ENCODE results near the gene GCNT1. TPM values are rescaled to one million over a fixed set of nuclear protein-coding genes. Genes with fewer than 3 reads are reported as not detected.
"Not testable (repeated sequence)": the region's sequence is repeated elsewhere in the genome, so short reads cannot be mapped to it uniquely, and the experiment has no call there.

Gene GCNT1
- total RNA-seq, 2 experiments from 2014 or later, result 3.5 to 4.9 TPM

DNA sequence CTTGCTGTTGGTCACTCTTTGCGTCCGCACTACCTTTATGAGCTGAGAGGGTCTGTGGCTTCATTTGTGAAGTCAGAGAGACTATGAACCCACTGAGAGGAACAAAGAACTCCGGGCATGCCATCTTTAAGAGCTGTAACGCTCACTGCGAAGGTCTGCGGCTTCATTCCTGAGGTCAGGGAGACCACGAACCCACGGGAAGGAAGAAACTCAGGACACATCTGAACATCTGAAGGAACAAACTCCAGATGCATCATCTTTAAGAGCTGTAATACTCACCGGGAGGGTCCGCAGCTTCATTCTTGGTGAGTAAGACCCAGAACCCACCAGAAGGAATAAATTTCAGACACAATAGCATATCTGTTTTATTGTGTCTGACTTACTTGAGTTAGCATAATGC, 19.2 kb downstream of the GCNT1 start:
- H3K4me3 Mint-ChIP-seq, result no peak overlapping the region
- TF ChIP-seq CTCF (IDR thresholded peaks at IDR 0.05), result no peak
- ATAC-seq (no peak), DNase-seq (no peak)
- H3K9me3 Mint-ChIP-seq, result peaks cover 10% of the 10 kb centered on the region
- intact Hi-C loops (cut with micrococcal nuclease), result no loop called here
- no peaks in the 10 kb centered on the region for H3K4me1 Mint-ChIP-seq (ENCODE audit: low read depth)
- H3K27ac Mint-ChIP-seq, result no peak overlapping the region
- peaks cover 8% of the 10 kb centered on the region for H3K36me3 Mint-ChIP-seq (ENCODE audit: low read depth)
- POLR2A ChIA-PET, result no interaction called here
- no peaks in the 10 kb centered on the region for H3K27me3 Mint-ChIP-seq
- CTCF ChIA-PET, result no interaction called here

DNA sequence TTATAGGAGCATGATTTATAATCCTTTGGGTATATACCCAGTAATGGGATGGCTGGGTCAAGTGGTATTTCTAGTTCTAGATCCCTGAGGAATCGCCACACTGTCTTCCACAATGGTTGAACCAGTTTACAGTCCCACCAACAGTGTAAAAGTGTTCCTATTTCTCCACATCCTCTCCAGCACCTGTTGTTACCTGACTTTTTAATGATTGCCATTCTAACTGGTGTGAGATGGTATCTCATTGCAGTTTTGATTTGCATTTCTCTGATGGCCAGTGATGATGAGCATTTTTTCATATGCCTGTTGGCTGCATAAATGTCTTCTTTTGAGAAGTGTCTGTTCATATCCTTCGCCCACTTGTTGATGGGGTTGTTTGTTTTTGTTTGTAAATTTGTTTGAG, 20.4 kb downstream of the GCNT1 start:
- POLR2A ChIA-PET; H3K4me3 Mint-ChIP-seq; intact Hi-C loops (cut with micrococcal nuclease); H3K36me3 Mint-ChIP-seq (ENCODE audit: low read depth); H3K9me3 Mint-ChIP-seq; DNase-seq; H3K4me1 Mint-ChIP-seq (ENCODE audit: low read depth); CTCF ChIA-PET; H3K27ac Mint-ChIP-seq; H3K27me3 Mint-ChIP-seq; ATAC-seq: not testable (repeated sequence)

DNA sequence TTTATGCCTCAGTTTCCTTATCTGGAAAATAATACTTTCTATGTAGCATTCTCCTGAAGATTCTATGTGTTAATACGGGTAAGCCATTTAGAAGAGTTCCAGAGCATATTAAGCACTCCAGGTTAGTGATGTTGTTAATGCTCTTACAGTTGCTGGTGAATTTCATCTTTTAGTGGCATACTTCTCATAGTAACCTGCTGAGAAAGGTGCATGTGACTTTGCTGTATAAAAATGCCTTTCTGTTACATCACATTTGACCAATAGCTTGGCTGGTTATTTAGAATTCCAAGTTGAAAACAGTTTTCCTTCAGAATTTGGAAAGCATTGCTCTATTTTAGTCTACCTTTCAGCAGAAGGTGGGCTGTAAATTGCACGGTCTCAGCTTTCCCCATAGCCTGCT, 27.2 kb downstream of the GCNT1 start:
- ChIA-PET POLR2A (no interaction called here), CTCF (no interaction called here)
- no peak for TF ChIP-seq CTCF (IDR thresholded peaks at IDR 0.05)
- peaks cover 2% of the 10 kb centered on the region for H3K36me3 Mint-ChIP-seq (ENCODE audit: low read depth)
- H3K27ac Mint-ChIP-seq, result no peak overlapping the region
- H3K27me3 Mint-ChIP-seq, result no peaks in the 10 kb centered on the region
- intact Hi-C loops (cut with micrococcal nuclease), result no loop called here
- no peak for DNase-seq
- peaks cover 5% of the 10 kb centered on the region for H3K9me3 Mint-ChIP-seq
- peaks cover 3% of the 10 kb centered on the region for H3K4me1 Mint-ChIP-seq (ENCODE audit: low read depth)
- no peak overlapping the region for H3K4me3 Mint-ChIP-seq
- ATAC-seq, result no peak

GRCh38 chr9:76490249-76490990, 31.4 kb downstream of the GCNT1 start:
- POLR2A ChIA-PET, result no interaction called here
- no peak for ATAC-seq
- TF ChIP-seq CTCF (IDR thresholded peaks at IDR 0.05), result no peak
- no peak overlapping the region for H3K27ac Mint-ChIP-seq
- H3K36me3 Mint-ChIP-seq (ENCODE audit: low read depth), result peaks cover 2% of the 10 kb centered on the region
- H3K9me3 Mint-ChIP-seq, result peaks cover 5% of the 10 kb centered on the region
- CTCF ChIA-PET, result no interaction called here
- intact Hi-C loops (cut with micrococcal nuclease), result no loop called here
- no peak for DNase-seq
- H3K4me1 Mint-ChIP-seq (ENCODE audit: low read depth), result peaks cover 3% of the 10 kb centered on the region
- no peak overlapping the region for H3K4me3 Mint-ChIP-seq
- H3K27me3 Mint-ChIP-seq, result no peaks in the 10 kb centered on the region

- H3K36me3 Mint-ChIP-seq (ENCODE audit: low read depth); H3K27me3 Mint-ChIP-seq; H3K4me1 Mint-ChIP-seq (ENCODE audit: low read depth); POLR2A ChIA-PET; H3K9me3 Mint-ChIP-seq; DNase-seq; intact Hi-C loops (cut with micrococcal nuclease); H3K27ac Mint-ChIP-seq; H3K4me3 Mint-ChIP-seq; CTCF ChIA-PET; ATAC-seq: not testable (repeated sequence)
These were observed 32.1 kb downstream of the GCNT1 start for GRCh38 chr9:76491056-76491455.

DNA sequence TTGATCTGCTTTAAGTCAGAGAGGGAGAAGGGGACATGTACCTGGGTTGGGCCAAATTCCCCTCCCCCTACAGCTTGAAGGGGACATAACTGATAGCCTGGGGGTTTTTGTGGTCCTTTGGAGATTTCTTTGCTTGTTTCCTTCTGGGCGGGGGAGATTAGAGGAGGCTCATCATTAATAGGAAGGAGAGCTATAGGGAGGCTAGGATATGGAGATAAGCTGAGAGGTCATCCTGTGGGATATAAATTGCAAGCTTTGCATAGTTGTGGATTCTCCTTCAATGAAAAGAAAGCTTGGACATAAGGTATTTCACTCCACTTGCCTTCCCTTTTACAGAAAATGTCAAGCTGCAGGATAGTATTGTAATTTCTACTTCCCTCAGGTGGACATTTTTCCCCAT, 34.5 kb downstream of the GCNT1 start:
- POLR2A ChIA-PET, result not testable (repeated sequence)

More for the DNA sequence above, 34.5 kb downstream of the GCNT1 start:
- ATAC-seq; H3K36me3 Mint-ChIP-seq (ENCODE audit: low read depth); H3K4me1 Mint-ChIP-seq (ENCODE audit: low read depth); H3K27ac Mint-ChIP-seq; H3K27me3 Mint-ChIP-seq; intact Hi-C loops (cut with micrococcal nuclease); DNase-seq; H3K4me3 Mint-ChIP-seq; CTCF ChIA-PET; H3K9me3 Mint-ChIP-seq: not testable (repeated sequence)
